Hematopoietic multipotent progenitor cell treated with erythropoietin and hydrocortisone succinate and interleukin-3 and kit ligand, for 17 days (in vitro differentiated cells): Measurements from ENCODE around the gene ROR1.

Source experiments
- DNase-seq: peaks from one replicate; pipeline ENCODE4 v3.0.0-alpha.2; 2015; ENCODE audit warnings: low spot score

The ROR1 gene

GRCh38 chr1:64021066-64021465 is 247.2 kb downstream of the ROR1 start:
- DNase-seq = no peak

- DNase-seq = no peak
Observed at GRCh38 chr1:64025051-64025450, 251.2 kb downstream of the ROR1 start.

- DNase-seq = no peak
Observed at GRCh38 chr1:64029037-64029436, 255.2 kb downstream of the ROR1 start.

GRCh38 chr1:64030411-64030810 is 256.6 kb downstream of the ROR1 start:
- DNase-seq = no peak

- DNase-seq = no peak
Observed at GRCh38 chr1:64031236-64031635, 257.4 kb downstream of the ROR1 start.

- no peak for DNase-seq
Observed at GRCh38 chr1:64033667-64034220, 259.9 kb downstream of the ROR1 start.

- no peak for DNase-seq
Observed at GRCh38 chr1:64036549-64036948, 262.7 kb downstream of the ROR1 start.

- DNase-seq = no peak
Observed at GRCh38 chr1:64038119-64038518, 264.3 kb downstream of the ROR1 start.

- no peak for DNase-seq
Observed at GRCh38 chr1:64038965-64039364, 265.1 kb downstream of the ROR1 start.

- DNase-seq = no peak
Observed at GRCh38 chr1:64039390-64039926, 265.6 kb downstream of the ROR1 start.

GRCh38 chr1:64041371-64042131 is 267.7 kb downstream of the ROR1 start:
- no peak for DNase-seq

- DNase-seq = no peak
Observed at GRCh38 chr1:64042331-64043100, 268.7 kb downstream of the ROR1 start.

GRCh38 chr1:64043288-64043687 is 269.5 kb downstream of the ROR1 start:
- no peak for DNase-seq

GRCh38 chr1:64043976-64044375 is 270.2 kb downstream of the ROR1 start:
- no peak for DNase-seq

GRCh38 chr1:64046243-64046642 is 272.4 kb downstream of the ROR1 start:
- DNase-seq = no peak

- no peak for DNase-seq
Observed at GRCh38 chr1:64046891-64047290, 273.1 kb downstream of the ROR1 start.

GRCh38 chr1:64047549-64047996 is 273.8 kb downstream of the ROR1 start:
- no peak for DNase-seq

- DNase-seq = no peak
Observed at GRCh38 chr1:64049900-64050540, 276.2 kb downstream of the ROR1 start.

- no peak for DNase-seq
Observed at GRCh38 chr1:64050601-64051000, 276.8 kb downstream of the ROR1 start.

GRCh38 chr1:64051796-64052195 is 278.0 kb downstream of the ROR1 start:
- no peak for DNase-seq

- DNase-seq = no peak
Observed at GRCh38 chr1:64052777-64053176, 279.0 kb downstream of the ROR1 start.

- DNase-seq = no peak
Observed at GRCh38 chr1:64055310-64055709, 281.5 kb downstream of the ROR1 start.
